ENCODE measurements around the gene DDX42. TPM values are rescaled to one million over a fixed set of nuclear protein-coding genes. Genes with fewer than 3 reads are reported as not detected.

Gene DDX42
- total and polyA plus RNA-seq, 2 experiments from 2014 or later: 31.1 to 79.9 TPM

- H3K9me3 ChIP-seq (ENCODE audit: low read depth): no peaks in the 10 kb centered on the region
- no peak overlapping the region for H3K27ac ChIP-seq
- H3K36me3 ChIP-seq (replicated peaks; ENCODE audit: insufficient read depth, low read depth): no peaks in the 10 kb centered on the region
- H3K27me3 ChIP-seq: no peaks in the 10 kb centered on the region
- H4K20me1 ChIP-seq (ENCODE audit: insufficient read depth, poor library complexity, severe bottlenecking): no peaks in the 10 kb centered on the region
- no peaks in the 10 kb centered on the region for H3K4me1 ChIP-seq (ENCODE audit: insufficient read depth)
- TF ChIP-seq EZH2phosphoT487 (IDR thresholded peaks at IDR 0.05; ENCODE audit: low read depth, severe bottlenecking, unreplicated experiment) (no peak), CTCF (IDR thresholded peaks at IDR 0.05; ENCODE audit: poor library complexity) (no peak), EZH2 (IDR thresholded peaks at IDR 0.05; ENCODE audit: borderline replicate concordance) (no peak)
- no peaks in the 10 kb centered on the region for H3K9me2 ChIP-seq (replicated peaks; ENCODE audit: insufficient read depth)
- no peak for DNase-seq (ENCODE audit: low spot score)
- H3K79me2 ChIP-seq: peaks cover 8% of the 10 kb centered on the region
- no peak overlapping the region for H3K4me3 ChIP-seq
- 91% methylated on average over 21 of the region's 21 CpGs for WGBS (ENCODE audit: low lambda C conversion rate, missing lambda C conversion rate)
- H2AFZ ChIP-seq: no peak overlapping the region
- H3K4me2 ChIP-seq: no peak overlapping the region
Observed at GRCh38 chr17:63819585-63820537, 45.9 kb downstream of the DDX42 start.

GRCh38 chr17:63820963-63821561 lies 47.1 kb downstream of the DDX42 start:
- Histone ChIP-seq H3K9me3 (ENCODE audit: low read depth) (no peaks in the 10 kb centered on the region), H3K36me3 (replicated peaks; ENCODE audit: insufficient read depth, low read depth) (no peaks in the 10 kb centered on the region), H3K4me1 (ENCODE audit: insufficient read depth) (peaks cover 6% of the 10 kb centered on the region), H3K27ac (no peak overlapping the region), H3K27me3 (no peaks in the 10 kb centered on the region), H3K4me2 (no peak overlapping the region), H3K79me2 (peaks cover 20% of the 10 kb centered on the region), H3K9me2 (replicated peaks; ENCODE audit: insufficient read depth) (no peaks in the 10 kb centered on the region), H4K20me1 (ENCODE audit: insufficient read depth, poor library complexity, severe bottlenecking) (no peaks in the 10 kb centered on the region), H3K4me3 (no peak overlapping the region), H2AFZ (no peak overlapping the region)
- TF ChIP-seq CTCF (IDR thresholded peaks at IDR 0.05; ENCODE audit: poor library complexity): no peak
- no peak for TF ChIP-seq EZH2phosphoT487 (IDR thresholded peaks at IDR 0.05; ENCODE audit: low read depth, severe bottlenecking, unreplicated experiment)
- TF ChIP-seq EZH2 (IDR thresholded peaks at IDR 0.05; ENCODE audit: borderline replicate concordance): no peak
- DNase-seq (ENCODE audit: low spot score): no peak
- whole genome bisulfite sequencing (ENCODE audit: low lambda C conversion rate, missing lambda C conversion rate): 93% methylated on average over 10 of the region's 10 CpGs

- TF ChIP-seq CTCF (IDR thresholded peaks at IDR 0.05; ENCODE audit: poor library complexity) (no peak), EZH2phosphoT487 (IDR thresholded peaks at IDR 0.05; ENCODE audit: low read depth, severe bottlenecking, unreplicated experiment) (no peak), EZH2 (IDR thresholded peaks at IDR 0.05; ENCODE audit: borderline replicate concordance) (no peak)
- H3K79me2 ChIP-seq: peaks cover 25% of the 10 kb centered on the region
- 92% methylated on average over 6 of the region's 6 CpGs for WGBS (ENCODE audit: low lambda C conversion rate, missing lambda C conversion rate)
Observed at GRCh38 chr17:63821804-63822203, 47.8 kb downstream of the DDX42 start.

More at GRCh38 chr17:63821804-63822203, 47.8 kb downstream of the DDX42 start:
- H3K9me2 ChIP-seq (replicated peaks; ENCODE audit: insufficient read depth): no peaks in the 10 kb centered on the region
- H3K4me3 ChIP-seq: no peak overlapping the region
- H3K36me3 ChIP-seq (replicated peaks; ENCODE audit: insufficient read depth, low read depth): no peaks in the 10 kb centered on the region
- H3K4me1 ChIP-seq (ENCODE audit: insufficient read depth): peaks cover 9% of the 10 kb centered on the region
- no peak overlapping the region for H3K27ac ChIP-seq
- no peak overlapping the region for H2AFZ ChIP-seq
- H4K20me1 ChIP-seq (ENCODE audit: insufficient read depth, poor library complexity, severe bottlenecking): no peaks in the 10 kb centered on the region
- DNase-seq (ENCODE audit: low spot score): no peak
- no peaks in the 10 kb centered on the region for H3K9me3 ChIP-seq (ENCODE audit: low read depth)
- H3K27me3 ChIP-seq: no peaks in the 10 kb centered on the region
- no peak overlapping the region for H3K4me2 ChIP-seq

All from hepatocyte (in vitro differentiated cells).